GM18520 (cell line): ENCODE data around the gene QPRT.
"Not testable (repeated sequence)": the region's sequence is repeated elsewhere in the genome, so short reads cannot be mapped to it uniquely, and the experiment has no call there.

Experiments used
- ATAC-seq: cut with Tn5 transposase; IDR thresholded peaks from one replicate; pipeline ENCODE4 v1.9.1; 2021; ENCODE audit not compliant: unreplicated experiment

Gene QPRT

GRCh38 chr16:29678691-29679267 lies at the start of gene QPRT:
QPRT (plus strand) TSS chr16:29679180; CDS start chr16:29679198, 18 bp downstream.
- ATAC-seq = no peak

DNA sequence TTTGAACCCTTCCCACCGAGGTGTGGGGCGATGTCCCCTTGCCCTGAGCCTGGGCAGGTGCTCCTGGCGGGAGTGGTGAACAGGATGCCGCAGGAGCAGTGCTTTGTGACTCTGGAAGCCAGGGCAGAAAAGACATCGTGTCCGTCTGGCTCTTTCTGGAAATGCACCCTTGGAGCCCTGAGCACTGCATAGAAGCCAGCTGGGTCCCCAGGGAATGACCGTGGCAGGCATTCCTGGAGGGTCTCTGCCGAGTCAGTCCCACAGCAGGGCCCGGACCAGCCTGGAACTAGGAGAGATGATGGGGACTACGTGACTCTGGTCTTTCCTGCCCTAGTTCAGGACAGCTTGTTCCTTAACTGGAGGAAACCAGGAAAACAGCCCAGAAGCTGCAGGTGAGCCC lies 49.7 kb upstream of the QPRT start:
- ATAC-seq = not testable (repeated sequence)

- ATAC-seq = not testable (repeated sequence)
Measured at GRCh38 chr16:29631658-29632057, 47.3 kb upstream of the QPRT start.

DNA sequence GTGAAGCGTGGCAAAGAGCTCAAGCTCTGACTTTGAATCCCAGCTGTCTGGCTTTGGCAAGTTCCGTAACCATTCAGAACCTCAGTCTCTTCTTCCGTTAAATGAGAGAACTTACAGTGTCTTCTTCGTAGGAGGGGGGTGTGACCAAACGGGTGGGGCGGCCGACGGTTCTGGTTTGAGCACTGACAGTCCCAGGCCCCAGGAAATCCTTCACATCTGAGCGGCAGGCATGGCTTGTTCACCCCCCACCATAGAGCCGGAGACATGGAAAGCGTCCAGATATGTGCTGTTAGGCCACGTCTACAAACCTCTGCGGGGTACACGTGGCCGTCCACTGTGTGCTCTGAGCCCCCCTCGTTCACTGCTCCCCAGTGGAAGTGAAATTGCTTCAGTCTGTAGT lies 43.1 kb upstream of the QPRT start:
- ATAC-seq = not testable (repeated sequence)

- ATAC-seq = not testable (repeated sequence)
Measured at GRCh38 chr16:29636368-29636767, 42.6 kb upstream of the QPRT start.

DNA sequence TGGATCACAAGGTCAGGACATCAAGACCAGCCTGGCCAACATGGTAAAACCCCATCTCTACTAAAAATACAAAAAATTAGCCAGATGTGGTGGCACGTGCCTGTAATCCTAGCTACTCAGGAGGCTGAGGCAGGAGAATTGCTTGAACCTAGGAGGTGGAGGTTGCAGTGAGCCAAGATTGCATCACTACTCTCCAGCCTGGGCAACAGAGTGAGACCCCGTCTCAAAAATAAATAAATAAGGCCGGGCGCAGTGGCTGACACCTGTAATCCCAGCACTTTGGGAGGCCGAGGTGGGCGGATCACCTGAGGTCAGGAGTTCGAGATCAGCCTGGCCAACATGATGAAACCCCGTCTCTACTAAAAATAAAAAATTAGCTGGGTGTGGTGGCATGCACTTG lies 40.2 kb upstream of the QPRT start:
- ATAC-seq = not testable (repeated sequence)

- no peak for ATAC-seq
Measured at GRCh38 chr16:29641561-29641960, 37.4 kb upstream of the QPRT start.

DNA sequence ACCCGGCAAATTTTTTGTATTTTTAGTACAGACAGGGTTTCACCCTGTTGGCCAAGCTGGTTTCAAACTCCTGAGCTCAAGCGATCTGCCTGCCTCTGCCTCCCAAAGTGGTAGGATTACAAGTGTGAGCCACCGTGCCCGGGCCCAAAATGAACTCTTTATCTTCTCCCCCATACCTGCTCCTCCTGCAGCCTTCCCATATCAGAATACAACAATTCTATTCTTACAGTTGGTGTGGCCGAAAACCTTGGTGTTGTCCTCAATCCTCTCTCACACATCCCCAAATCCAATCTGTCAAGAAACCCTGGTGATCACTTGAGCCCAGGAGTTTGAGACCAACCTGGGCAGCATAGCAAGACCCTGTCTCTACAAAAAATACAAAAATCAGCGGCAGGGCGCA lies 35.4 kb upstream of the QPRT start:
- ATAC-seq = no peak

- peak; percentile 39 for ATAC-seq
Measured at GRCh38 chr16:29644338-29644857, 34.6 kb upstream of the QPRT start.

- peak; percentile 44 for ATAC-seq
Measured at GRCh38 chr16:29644973-29645693, 33.8 kb upstream of the QPRT start.

DNA sequence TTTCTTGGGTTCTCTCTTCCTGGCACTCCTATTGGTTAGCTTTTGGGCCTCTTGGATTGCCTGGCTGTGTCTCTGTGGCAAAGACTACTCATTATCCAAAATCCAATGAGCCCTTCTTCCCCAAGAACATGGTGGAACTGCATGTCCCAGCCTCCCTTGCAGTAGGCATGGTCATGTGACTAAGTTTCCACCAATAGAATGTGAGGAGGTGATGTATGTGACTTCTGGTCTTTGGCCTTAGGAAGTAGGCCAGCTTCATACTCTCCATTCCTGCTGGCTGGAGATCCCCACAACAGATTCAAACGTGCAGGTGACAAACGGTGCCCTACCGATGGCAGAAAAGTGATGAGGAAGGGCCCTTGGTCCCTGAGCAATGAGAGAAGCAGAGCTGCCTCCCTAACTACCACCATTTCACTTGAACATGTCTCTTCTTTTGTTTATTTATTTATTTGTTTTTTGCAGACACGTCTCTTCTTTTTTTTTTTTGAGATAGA lies 33.2 kb upstream of the QPRT start:
- no peak for ATAC-seq

DNA sequence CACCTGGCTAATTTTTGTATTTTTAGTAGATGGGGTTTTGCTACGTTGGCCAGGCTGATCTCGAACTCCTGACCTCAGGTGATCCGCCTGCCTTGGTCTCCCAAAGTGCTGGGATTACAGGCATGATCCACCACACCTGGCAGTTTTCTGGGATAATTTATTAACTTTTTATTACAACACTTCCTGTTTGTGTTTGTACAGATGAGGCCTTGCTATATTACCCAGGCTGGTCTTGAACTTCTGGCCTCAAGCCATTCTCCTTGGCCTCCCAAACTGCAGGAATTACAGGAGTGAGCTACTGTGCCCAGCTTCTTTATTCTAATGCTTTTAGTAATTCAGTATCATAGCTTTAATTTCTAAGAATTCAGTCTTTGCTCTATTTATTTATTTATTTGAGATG lies 32.0 kb upstream of the QPRT start:
- ATAC-seq = no peak

DNA sequence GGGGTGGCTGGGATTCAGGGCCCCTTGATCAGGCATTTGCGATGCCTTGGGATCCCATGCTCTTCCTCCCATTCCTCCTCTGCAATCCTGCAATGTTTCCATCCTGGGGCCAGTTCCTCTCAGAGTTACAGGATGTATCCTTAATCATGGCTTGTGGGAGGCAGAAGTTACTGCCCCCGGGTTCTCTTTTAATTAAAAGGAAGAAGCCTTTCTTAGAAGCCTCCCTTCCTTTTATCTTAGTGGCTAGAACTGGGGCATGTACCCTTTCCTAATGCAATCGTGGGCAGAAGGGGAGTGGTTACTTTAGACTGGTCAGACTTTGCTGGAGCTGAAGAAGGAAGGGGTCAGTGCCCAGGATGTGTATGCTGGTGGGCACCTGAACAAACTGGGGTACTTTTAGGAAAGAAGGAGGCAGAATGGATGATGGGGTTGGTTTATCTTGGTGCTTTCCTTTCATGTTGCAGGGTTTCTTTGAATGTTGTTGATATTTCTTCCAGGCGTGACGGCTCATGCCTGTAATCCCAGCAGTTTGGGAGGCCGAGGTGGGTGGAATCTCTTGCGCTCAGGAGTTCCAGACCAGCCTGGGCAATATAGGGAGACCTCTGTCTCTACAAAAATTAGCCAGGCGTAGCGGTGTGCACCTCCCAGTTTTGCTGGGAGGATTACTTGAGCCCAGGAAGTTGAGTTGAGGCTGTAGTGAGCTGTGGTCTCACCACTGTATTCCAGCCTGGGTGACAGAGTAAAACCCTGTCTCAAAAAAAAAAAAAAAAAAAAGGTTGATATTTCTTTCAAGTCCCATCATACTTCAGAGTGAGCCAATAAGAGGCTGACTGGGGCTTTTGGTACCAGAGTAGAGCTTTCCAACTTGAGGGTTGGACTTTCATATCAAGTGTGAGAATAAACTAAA lies 29.1 kb upstream of the QPRT start:
- no peak for ATAC-seq

GRCh38 chr16:29650771-29651170 lies 28.2 kb upstream of the QPRT start:
- ATAC-seq = no peak

DNA sequence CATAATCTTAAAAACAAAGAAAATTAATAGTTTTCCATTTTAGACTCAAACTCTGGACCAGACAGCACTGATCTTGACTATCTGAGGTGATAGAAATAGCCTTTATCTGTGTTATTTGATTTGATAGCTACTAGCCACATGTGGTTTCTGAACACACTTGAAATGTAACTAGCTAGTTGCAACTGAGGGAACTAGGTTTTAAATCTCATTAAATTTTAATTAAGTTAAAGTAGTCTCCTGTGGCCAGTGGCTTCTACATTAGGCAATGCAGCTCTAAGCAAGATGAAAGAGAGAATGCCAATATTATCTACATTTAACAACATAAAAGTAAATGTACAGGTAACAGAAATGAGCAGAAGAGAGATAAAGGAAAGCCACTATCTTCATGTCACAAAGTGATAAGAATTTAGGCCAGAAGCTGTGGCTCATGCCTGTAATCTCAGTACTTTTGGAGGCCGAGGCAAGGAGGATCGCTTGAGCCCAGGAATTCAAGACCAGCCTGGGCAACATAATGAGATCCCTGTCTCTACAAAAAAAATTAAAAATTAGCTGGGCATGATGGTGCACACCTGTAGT lies 27.1 kb upstream of the QPRT start:
- no peak for ATAC-seq

- ATAC-seq = peak; percentile 50
Measured at GRCh38 chr16:29653471-29653870, 25.5 kb upstream of the QPRT start.

- not testable (repeated sequence) for ATAC-seq
Measured at GRCh38 chr16:29653890-29654289, 25.1 kb upstream of the QPRT start.

DNA sequence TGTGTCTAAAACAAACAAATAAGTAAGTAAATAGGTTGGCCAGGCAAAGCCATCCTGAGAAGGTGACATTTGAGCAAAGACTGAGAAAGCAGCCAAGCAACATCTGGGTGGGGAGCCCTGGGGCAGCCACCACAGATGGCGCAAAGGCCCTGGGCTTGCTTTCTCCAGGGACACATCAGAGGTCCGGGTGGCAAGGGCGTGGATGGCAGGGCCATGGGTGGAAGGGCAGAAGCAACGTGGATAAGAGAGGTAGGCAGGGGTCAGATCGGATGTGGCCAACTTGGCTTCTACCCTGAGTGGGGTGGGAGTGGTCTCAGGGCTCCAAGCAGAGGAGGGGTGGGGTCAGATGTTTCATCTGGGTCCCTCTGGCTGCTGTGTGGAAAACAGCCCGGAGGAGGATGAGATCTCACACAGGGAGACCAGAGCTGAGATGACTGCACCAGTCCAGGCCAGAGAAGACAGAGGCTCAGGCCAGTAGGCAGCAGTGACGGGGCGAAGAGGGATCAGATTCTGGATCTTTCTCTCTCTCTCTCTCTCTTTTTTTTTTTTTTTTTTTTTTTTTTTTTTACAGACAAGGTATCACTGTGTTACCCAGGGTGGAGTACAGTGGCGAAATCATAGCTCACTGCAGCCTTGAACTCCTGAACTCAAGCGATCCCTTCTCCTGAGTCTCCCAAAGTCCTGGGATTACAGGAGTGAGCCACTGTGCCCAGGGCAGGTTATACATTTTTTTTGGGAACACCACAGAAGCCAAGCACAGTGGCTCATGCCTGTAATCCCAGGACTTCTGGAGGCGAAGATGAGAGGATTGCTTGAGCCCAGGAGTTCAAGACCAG lies 22.1 kb upstream of the QPRT start:
- no peak for ATAC-seq

DNA sequence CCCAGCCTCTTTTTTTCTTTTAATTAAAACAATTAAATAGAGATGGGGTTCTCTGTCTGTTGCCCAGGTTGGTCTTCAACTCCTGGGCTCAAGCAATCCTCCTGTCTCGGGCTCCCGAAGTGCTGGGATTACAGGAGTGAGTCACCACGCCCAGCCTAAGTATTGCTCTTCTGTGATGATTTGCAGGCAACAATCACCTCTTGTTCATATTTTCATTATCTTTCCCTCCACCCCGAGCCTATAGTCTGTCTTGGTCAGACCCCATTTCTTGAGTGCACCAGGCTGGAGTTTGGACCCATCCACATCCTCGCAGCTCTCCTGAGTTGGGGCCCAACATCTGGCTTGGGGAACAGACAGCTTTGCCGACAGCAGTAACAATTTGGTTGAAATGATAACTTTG lies 20.3 kb upstream of the QPRT start:
- no peak for ATAC-seq
